ENCODE measurements around the gene RFX8.

DNA sequence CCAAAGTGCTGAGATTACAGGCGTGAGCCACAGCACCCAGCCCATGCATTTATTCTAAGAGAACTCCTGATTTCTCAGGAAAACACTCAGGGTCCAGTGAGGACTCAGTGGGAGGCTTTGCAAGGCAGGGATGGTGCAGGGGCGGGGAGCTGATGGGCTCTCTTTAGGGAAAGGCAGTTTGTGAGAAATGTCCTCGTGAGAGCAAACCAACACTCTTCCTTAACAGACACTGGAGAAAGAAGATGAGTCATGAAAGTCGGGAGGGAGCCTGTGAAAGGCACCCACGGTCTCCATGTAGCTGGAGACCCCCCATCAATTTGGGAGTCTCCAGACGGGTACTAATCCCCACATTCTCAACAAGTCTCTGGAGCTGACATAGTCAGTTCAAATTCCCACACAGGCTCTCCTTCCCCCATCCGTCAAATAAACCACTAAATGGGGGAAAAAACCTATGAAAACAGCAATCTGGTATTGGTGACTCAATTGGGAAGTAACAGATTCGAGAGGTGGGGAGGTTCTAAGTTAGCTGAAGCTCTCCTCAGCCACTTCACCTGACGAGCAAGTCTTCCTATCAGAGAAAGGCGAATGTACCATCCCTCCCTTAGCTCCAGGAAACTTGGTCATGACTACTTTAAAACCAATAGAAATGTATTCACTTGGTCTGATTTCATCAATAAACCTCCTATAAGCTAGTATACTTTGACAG, 76.6 kb downstream of the RFX8 start:
- TF ChIP-seq CTCF (IDR thresholded peaks at IDR 0.05) (no peak), POLR2A (IDR thresholded peaks at IDR 0.05) (no peak)

Measured in stomach (tissue), 4 donors.